Neural progenitor cell (in vitro differentiated cells): ENCODE results near the gene SLC7A10.

Experiments
- EZH2 ChIP-seq: fragments of 200-600 bp; sonication (generic); IDR thresholded peaks from 2 replicates; pipeline ENCODE4 v1.6.1; 2017; ENCODE audit warnings: antibody characterized with exemption, mild to moderate bottlenecking, moderate library complexity
- TF ChIP-seq, protein P1 (sequence below): fragments of 200-600 bp; sonication (generic); IDR thresholded peaks from 2 replicates; pipeline ENCODE4 v1.5.1; 2017; ENCODE audit warnings: antibody characterized with exemption, mild to moderate bottlenecking

DNA sequence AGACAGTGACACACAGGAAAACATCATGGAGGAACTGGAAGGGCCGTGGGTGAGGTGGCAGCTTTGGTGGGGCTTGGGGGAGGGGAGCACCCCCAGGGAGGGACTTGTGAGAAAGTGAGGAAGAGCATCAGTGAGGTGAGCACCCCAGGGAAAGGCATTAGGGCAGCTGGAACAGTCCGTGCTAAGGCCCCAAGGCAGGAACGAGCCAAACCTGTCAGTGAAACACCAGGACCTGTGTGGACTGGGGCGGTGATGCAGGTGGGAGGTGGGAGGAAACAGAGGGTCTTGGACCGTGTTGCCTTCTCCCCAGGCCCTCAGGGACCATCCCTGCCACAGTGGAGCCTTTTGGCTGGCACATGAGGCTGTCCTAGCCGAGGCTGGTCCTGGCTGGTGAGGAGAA, 17.3 kb upstream of the SLC7A10 start:
- TF ChIP-seq, protein P1, sequence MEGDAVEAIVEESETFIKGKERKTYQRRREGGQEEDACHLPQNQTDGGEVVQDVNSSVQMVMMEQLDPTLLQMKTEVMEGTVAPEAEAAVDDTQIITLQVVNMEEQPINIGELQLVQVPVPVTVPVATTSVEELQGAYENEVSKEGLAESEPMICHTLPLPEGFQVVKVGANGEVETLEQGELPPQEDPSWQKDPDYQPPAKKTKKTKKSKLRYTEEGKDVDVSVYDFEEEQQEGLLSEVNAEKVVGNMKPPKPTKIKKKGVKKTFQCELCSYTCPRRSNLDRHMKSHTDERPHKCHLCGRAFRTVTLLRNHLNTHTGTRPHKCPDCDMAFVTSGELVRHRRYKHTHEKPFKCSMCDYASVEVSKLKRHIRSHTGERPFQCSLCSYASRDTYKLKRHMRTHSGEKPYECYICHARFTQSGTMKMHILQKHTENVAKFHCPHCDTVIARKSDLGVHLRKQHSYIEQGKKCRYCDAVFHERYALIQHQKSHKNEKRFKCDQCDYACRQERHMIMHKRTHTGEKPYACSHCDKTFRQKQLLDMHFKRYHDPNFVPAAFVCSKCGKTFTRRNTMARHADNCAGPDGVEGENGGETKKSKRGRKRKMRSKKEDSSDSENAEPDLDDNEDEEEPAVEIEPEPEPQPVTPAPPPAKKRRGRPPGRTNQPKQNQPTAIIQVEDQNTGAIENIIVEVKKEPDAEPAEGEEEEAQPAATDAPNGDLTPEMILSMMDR: no peak
- TF ChIP-seq EZH2: no peak
